ENCODE data around the gene PDE3A. TPM values are rescaled to one million over a fixed set of nuclear protein-coding genes. Genes with fewer than 3 reads are reported as not detected.
"Not testable (repeated sequence)": the region's sequence is repeated elsewhere in the genome, so short reads cannot be mapped to it uniquely, and the experiment has no call there.

The PDE3A gene
- total and polyA plus RNA-seq, 10 of the 15 experiments (the other 5 are each of a cell fraction or from before 2014, with no cell fraction given): 0.01 to 2.6 (median 1.5) TPM

- H3K4me3 ChIP-seq; in situ Hi-C loops (cut with MboI); intact Hi-C loops (cut with micrococcal nuclease; ENCODE audit: unreplicated experiment); H3K4me2 ChIP-seq (ENCODE audit: control insufficient read depth, insufficient read depth); RAD21 ChIA-PET (ENCODE audit: unreplicated experiment); ATAC-seq; H2AFZ ChIP-seq (ENCODE audit: control insufficient read depth, low read depth, low read length); DNase-seq (ENCODE audit: low read depth, low spot score); H3K79me2 ChIP-seq (ENCODE audit: control insufficient read depth, insufficient read depth, low read length); H3K36me3 ChIP-seq (ENCODE audit: control insufficient read depth in 2 of 2, insufficient read depth in 2 of 2, low read length in 1 of 2); H4K20me1 ChIP-seq (ENCODE audit: control insufficient read depth, insufficient read depth); FAIRE-seq; H3K4me1 ChIP-seq (ENCODE audit: control insufficient read depth, insufficient read depth, low read length); H3K9me3 ChIP-seq (replicated peaks; ENCODE audit: control insufficient read depth, insufficient read depth, low read length); H3K27me3 ChIP-seq (replicated peaks in 1 of 2; ENCODE audit: control insufficient read depth in 2 of 2, insufficient read depth in 2 of 2, low read length in 1 of 2); H3K27ac ChIP-seq (ENCODE audit: control insufficient read depth, insufficient read depth); H3K9ac ChIP-seq (ENCODE audit: control insufficient read depth, insufficient read depth, low read length); POLR2A ChIA-PET; BruUV-seq (replicated peaks); CTCF ChIA-PET; SMC1A ChIA-PET (ENCODE audit: uncharacterized antibody, unreplicated experiment): not testable (repeated sequence)
- WGBS (ENCODE audit: insufficient coverage, insufficient replicate concordance, low lambda C conversion rate, missing lambda C conversion rate): 27% methylated on average over 6 of the region's 6 CpGs
Measured at GRCh38 chr12:20384836-20385235, 16.5 kb downstream of the PDE3A start.

DNA sequence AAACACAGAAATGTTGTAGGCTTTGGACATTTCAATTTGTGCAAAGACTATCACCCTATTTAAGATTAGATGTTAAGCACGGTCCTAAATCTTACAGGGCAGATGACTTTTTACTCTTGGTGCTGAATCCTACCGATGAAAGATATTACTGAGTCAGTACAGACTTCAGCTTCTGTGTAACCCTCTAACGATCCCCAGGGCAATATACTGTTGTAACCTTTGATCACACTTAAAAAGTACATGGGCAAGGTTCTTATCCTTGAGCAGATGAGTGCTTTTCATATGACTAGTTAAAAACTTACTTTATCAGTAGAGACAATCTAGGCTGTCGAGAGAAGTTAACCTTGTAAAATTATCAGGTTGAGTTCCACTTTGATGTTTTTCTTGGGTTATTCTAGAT, 22.5 kb downstream of the PDE3A start:
- BruUV-seq (replicated peaks): no TSS peak
- in situ Hi-C loops (cut with MboI) (no loop called here), intact Hi-C loops (cut with micrococcal nuclease; ENCODE audit: unreplicated experiment) (no loop called here)
- ChIA-PET CTCF (no interaction called here), POLR2A (no interaction called here), RAD21 (ENCODE audit: unreplicated experiment) (no interaction called here), SMC1A (ENCODE audit: uncharacterized antibody, unreplicated experiment) (no interaction called here)
- Histone ChIP-seq H3K4me1 (ENCODE audit: control insufficient read depth, insufficient read depth, low read length) (no peaks in the 10 kb centered on the region), H2AFZ (ENCODE audit: control insufficient read depth, low read depth, low read length) (no peak overlapping the region), H4K20me1 (ENCODE audit: control insufficient read depth, insufficient read depth) (no peaks in the 10 kb centered on the region), H3K27me3 (replicated peaks in 1 of 2; ENCODE audit: control insufficient read depth in 2 of 2, insufficient read depth in 2 of 2, low read length in 1 of 2) (no peaks in the 10 kb centered on the region), H3K79me2 (ENCODE audit: control insufficient read depth, insufficient read depth, low read length) (no peaks in the 10 kb centered on the region), H3K9ac (ENCODE audit: control insufficient read depth, insufficient read depth, low read length) (no peak overlapping the region), H3K36me3 (ENCODE audit: control insufficient read depth in 2 of 2, insufficient read depth in 2 of 2, low read length in 1 of 2) (no peaks in the 10 kb centered on the region), H3K4me3 (no peak overlapping the region), H3K4me2 (ENCODE audit: control insufficient read depth, insufficient read depth) (no peak overlapping the region), H3K27ac (ENCODE audit: control insufficient read depth, insufficient read depth) (no peak overlapping the region), H3K9me3 (replicated peaks; ENCODE audit: control insufficient read depth, insufficient read depth, low read length) (no peaks in the 10 kb centered on the region)
- no peak for ATAC-seq
- no peak for DNase-seq (ENCODE audit: low read depth, low spot score)
- no peak for FAIRE-seq
- 0% methylated on average over 4 of the region's 4 CpGs for WGBS (ENCODE audit: insufficient coverage, insufficient replicate concordance, low lambda C conversion rate, missing lambda C conversion rate)
- no peak for TF ChIP-seq ZNF207 (IDR thresholded peaks at IDR 0.05; ENCODE audit: borderline replicate concordance)
- no peak for TF ChIP-seq ELK1 (IDR thresholded peaks at IDR 0.05; ENCODE audit: low read depth, low read length)
- TF ChIP-seq NR2C2 (IDR thresholded peaks at IDR 0.05; ENCODE audit: borderline replicate concordance, control insufficient read depth, insufficient read length, low read depth): no peak
- TF ChIP-seq CBX3 (IDR thresholded peaks at IDR 0.05; ENCODE audit: borderline replicate concordance, low read depth): no peak
- no peak for TF ChIP-seq EED (IDR thresholded peaks at IDR 0.05; ENCODE audit: low read depth)
- TF ChIP-seq SUZ12 (IDR thresholded peaks at IDR 0.05; ENCODE audit: unreplicated experiment): no peak
- no peak for TF ChIP-seq ETV6 (conservative IDR thresholded peaks at IDR 0.05 in 1 of 2, IDR thresholded peaks at IDR 0.05 in 1 of 2; ENCODE audit: borderline replicate concordance in 1 of 2, low read depth in 1 of 2)
- TF ChIP-seq TCF3 (IDR thresholded peaks at IDR 0.05; ENCODE audit: borderline replicate concordance, insufficient read depth, low read depth, low read length): no peak
- TF ChIP-seq STAT1 (conservative IDR thresholded peaks at IDR 0.05): no peak
- no peak for TF ChIP-seq SMARCA5 (IDR thresholded peaks at IDR 0.05)
- no peak for TF ChIP-seq MYB (IDR thresholded peaks at IDR 0.05; ENCODE audit: borderline replicate concordance, low read depth, low read length)
- TF ChIP-seq ZNF384 (IDR thresholded peaks at IDR 0.05; ENCODE audit: borderline replicate concordance, low read depth, low read length): no peak
- no peak for TF ChIP-seq MTA3 (IDR thresholded peaks at IDR 0.05; ENCODE audit: borderline replicate concordance, low read length)
- no peak for TF ChIP-seq EGR1 (IDR thresholded peaks at IDR 0.05; ENCODE audit: borderline replicate concordance in 1 of 2, low read depth in 2 of 2, low read length in 2 of 2)
